ENCODE data around the gene GRN.
"Not testable (repeated sequence)": the region's sequence is repeated elsewhere in the genome, so short reads cannot be mapped to it uniquely, and the experiment has no call there.

GRN gene

DNA sequence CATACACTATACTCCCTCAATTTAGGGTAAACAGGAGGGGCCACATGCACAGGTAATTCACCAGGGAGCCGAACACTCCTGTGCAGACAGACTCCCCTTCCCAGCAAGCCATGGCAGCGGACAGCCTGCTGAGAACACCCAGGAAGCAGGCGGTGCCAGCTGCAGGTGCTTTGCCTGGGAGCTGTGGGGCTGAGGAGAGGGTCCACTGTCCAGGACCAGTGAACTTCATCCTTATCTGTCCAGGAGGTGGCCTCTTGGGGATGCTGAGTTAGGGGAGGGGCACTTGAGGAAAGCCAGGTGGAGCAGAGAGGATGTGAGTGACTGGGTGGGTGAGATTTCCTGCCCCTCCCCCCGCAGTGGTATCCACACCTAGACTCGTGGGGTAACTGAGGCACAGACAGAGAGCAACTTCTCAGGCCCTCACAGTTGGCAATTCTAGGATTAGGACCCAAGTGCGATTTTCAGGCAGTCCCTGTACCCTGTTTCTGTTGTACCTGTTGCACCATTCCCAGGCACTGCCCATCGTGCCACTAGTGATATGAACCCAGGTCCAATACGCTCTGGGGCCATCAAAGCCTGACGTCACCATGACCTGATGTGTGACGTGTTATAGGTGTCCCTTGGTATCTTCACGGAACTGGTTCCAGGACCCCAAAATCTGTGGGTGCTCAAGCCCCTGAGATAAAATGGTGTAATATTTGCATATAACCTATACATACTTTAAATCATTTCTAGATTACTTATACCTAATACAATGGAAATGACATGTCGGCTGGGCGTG is 1.2 kb downstream of the GRN start:
- no peak for DNase-seq (ENCODE audit: low read depth)

DNA sequence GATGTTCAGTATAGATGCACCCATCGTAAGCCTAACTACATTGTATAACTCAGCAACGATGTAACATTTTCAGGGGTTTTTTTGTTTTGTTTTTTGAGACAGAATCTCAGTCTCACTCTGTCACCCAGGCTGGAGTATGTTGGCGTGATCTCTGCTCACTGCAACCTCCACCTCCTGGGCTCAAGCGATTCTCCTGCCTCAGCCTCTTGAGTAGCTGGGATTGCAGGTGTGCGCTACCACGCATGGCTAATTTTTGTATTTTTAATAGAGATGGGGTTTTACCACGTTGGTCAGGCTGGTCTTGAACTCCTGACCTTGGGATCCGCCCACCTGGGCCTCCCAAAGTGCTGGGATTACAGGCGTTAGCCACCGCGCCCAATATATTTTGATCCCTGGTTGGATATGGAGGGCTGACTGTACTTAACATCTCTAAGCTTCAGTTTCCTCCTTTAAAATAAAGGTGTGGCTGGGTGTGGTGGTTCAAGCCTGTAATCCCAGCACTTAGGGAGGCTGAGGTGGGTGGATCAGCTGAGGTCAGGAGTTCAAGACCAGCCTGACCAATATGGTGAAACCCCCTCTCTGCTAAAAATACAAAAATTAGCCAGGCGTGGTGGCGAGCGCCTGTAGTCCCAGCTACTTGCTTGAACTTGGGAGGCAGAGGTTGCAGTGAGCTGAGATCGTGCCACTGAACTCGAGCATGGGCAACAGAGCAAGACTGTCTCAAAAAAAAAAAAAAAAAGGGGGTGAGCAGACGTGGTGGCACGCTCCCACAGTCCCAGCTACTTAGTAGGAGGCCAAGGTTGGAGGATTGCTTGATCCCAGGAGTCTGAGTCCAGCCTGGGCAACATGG is 2.3 kb downstream of the GRN start:
- not testable (repeated sequence) for DNase-seq (ENCODE audit: low read depth)

DNA sequence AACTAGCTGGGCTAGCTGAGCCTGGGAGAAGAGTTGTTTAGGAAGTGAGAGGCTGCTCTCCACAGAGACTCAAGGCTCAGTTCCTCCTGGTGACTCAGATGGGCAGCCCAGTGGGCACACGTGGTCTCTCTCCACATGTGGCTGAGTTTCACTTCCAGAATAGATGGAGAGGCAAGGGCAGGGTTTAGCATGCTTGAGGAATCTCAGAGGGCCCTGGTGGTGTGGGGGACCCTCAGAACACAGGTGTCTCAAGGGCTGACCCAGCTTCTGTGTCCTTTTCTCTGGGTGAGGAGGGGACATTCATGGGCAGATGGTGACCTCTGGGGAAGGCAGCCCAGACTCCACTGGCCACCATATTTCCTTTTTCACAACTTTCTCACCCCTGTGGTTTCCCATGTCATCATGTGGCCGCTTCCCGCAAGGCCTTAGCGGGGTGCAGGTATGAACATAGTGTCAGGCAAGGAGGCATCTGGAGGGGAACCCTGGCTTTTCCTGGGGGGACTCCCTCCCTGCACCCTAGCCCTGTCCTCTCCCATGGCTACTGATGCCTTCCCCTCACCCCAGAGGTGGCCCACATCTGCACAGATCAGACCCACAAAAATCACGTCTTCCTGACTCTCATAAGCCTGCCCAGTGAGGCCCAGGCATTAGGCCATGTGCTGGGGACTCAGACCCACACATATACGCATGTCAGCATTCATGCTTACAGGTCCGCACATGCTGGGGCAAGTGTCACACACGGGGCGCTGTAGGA is 3.3 kb downstream of the GRN start:
- no peak for DNase-seq (ENCODE audit: low read depth)

DNA sequence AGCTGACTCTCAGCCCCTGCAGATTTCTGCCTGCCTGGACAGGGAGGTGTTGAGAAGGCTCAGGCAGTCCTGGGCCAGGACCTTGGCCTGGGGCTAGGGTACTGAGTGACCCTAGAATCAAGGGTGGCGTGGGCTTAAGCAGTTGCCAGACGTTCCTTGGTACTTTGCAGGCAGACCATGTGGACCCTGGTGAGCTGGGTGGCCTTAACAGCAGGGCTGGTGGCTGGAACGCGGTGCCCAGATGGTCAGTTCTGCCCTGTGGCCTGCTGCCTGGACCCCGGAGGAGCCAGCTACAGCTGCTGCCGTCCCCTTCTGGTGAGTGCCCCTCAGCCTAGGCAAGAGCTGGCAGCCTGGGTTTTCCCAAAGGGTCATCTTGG is 3.9 kb downstream of the GRN start:
- DNase-seq (ENCODE audit: low read depth) = no peak

DNA sequence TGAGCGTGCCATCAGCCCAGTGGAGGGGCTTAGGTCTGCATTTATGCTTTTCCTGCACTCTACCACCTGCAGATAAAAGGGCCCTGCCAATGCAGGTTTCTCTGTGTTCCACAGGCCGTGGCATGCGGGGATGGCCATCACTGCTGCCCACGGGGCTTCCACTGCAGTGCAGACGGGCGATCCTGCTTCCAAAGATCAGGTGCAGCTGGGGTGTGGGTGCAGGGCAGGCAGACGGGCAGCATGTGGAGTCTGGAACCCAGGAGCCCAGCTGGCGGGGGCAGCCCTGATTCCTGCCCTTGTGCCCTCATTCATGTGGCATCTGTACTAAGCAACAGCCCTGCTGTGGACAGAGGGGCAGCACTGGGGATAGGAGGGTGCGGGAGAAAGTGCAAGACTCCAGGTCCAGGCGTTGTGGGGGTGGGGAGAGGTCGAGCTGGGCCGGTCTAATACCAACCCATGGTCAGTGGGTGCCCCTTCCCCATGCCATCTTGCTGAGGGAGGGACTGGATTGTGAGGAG is 4.5 kb downstream of the GRN start:
- DNase-seq (ENCODE audit: low read depth) = no peak

DNA sequence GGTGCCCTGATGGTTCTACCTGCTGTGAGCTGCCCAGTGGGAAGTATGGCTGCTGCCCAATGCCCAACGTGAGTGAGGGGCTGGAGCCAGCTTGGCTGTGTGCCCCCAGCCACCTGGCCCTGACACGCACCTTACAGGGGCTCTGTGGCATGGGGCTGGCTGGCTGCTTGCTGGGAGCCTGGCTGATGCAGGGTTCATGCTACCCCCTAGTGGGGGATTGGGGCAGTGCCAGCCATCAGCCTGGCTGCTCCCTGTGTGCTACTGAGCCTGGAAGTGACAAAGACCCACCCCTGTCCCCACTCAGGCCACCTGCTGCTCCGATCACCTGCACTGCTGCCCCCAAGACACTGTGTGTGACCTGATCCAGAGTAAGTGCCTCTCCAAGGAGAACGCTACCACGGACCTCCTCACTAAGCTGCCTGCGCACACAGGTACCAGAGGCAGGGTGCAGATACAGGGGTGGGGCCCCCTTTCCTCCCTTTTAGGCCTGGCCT is 5.7 kb downstream of the GRN start:
- peak; percentile 64 for DNase-seq (ENCODE audit: low read depth)

DNA sequence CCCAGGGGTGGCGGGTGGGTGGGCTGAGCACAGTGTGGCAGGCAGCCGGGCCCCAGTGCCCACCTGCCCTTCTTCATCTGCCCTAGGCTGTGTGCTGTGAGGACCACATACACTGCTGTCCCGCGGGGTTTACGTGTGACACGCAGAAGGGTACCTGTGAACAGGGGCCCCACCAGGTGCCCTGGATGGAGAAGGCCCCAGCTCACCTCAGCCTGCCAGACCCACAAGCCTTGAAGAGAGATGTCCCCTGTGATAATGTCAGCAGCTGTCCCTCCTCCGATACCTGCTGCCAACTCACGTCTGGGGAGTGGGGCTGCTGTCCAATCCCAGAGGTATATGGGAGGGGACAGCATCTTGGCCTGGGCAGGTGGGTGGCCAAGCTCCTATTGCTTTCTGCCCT is 6.4 kb downstream of the GRN start:
- DNase-seq (ENCODE audit: low read depth) = no peak

DNA sequence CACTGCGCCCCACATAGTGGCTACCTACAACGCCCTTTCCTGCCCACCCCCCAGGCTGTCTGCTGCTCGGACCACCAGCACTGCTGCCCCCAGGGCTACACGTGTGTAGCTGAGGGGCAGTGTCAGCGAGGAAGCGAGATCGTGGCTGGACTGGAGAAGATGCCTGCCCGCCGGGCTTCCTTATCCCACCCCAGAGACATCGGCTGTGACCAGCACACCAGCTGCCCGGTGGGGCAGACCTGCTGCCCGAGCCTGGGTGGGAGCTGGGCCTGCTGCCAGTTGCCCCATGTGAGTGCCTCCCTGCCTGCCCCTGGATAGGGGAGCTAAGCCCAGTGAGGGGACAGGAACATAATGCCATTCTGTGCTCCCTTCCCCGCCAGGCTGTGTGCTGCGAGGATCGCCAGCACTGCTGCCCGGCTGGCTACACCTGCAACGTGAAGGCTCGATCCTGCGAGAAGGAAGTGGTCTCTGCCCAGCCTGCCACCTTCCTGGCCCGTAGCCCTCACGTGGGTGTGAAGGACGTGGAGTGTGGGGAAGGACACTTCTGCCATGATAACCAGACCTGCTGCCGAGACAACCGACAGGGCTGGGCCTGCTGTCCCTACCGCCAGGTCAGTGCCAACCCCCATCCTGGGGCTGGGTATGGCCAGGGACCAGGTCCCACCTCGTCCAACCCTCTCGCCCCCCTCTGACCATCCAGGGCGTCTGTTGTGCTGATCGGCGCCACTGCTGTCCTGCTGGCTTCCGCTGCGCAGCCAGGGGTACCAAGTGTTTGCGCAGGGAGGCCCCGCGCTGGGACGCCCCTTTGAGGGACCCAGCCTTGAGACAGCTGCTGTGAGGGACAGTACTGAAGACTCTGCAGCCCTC is 7.1 kb downstream of the GRN start:
- no peak for DNase-seq (ENCODE audit: low read depth)

DNA sequence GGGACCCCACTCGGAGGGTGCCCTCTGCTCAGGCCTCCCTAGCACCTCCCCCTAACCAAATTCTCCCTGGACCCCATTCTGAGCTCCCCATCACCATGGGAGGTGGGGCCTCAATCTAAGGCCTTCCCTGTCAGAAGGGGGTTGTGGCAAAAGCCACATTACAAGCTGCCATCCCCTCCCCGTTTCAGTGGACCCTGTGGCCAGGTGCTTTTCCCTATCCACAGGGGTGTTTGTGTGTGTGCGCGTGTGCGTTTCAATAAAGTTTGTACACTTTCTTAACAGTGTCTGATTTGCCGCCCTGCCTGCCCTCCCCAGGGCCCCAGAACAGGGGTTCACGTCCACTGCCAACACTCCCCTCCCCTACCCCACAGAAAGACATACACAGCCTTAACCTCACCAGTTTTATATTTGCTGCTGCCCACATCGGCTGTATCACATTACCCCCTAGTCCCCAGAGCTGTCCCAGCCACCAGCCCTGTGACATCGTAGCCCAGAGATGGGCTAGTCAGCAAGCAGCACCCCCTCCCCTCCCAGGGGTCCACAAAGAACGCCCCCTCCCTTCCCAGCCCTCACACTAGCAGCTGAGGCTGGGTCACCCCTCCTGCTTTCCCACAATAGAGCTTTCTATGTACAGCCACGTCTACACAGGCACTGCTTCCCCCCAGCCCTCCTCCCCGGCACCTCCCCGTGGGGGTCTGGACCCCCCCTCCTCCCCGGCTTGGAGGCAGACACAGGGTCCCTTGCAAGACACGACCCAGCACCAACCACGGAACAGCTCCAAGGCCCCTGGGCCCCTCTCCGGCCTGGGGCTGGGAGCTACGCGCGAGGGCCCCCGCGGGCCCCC is 7.9 kb downstream of the GRN start:
- DNase-seq (ENCODE audit: low read depth) = no peak

DNA sequence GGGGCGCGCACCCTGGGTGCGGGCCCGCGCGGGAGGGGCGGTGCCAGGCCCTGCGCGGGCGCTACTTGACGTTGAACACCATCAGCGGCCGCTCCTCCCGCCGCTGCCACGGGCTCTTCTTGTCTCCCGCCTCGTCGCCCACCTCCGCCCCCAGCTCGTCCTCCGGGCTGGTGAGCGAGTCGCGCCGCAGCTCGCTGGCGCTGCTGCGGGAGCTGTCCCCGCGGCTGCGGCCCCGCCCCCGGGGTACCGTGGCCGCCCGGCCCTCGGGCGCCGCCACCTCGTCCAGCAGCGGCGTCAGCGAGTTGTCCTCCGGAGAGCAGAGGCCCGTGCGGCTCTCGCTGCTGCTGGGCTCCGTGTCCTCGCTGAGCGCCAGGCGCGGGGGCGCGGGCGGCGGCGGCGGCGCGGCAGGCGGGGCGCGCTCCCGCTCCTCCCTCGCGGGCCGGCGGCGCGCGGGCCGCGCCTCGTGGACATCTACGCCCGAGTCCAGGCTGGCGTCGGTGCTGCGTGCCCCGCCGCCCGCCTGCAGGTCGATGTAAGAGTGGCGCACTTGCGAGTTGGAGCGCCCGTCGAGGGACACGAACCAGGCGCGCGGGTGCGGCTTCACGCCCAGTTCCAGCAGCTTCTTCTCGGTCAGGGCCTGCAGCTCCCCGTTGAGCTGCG is 8.7 kb downstream of the GRN start:
- DNase-seq (ENCODE audit: low read depth) = no peak

DNA sequence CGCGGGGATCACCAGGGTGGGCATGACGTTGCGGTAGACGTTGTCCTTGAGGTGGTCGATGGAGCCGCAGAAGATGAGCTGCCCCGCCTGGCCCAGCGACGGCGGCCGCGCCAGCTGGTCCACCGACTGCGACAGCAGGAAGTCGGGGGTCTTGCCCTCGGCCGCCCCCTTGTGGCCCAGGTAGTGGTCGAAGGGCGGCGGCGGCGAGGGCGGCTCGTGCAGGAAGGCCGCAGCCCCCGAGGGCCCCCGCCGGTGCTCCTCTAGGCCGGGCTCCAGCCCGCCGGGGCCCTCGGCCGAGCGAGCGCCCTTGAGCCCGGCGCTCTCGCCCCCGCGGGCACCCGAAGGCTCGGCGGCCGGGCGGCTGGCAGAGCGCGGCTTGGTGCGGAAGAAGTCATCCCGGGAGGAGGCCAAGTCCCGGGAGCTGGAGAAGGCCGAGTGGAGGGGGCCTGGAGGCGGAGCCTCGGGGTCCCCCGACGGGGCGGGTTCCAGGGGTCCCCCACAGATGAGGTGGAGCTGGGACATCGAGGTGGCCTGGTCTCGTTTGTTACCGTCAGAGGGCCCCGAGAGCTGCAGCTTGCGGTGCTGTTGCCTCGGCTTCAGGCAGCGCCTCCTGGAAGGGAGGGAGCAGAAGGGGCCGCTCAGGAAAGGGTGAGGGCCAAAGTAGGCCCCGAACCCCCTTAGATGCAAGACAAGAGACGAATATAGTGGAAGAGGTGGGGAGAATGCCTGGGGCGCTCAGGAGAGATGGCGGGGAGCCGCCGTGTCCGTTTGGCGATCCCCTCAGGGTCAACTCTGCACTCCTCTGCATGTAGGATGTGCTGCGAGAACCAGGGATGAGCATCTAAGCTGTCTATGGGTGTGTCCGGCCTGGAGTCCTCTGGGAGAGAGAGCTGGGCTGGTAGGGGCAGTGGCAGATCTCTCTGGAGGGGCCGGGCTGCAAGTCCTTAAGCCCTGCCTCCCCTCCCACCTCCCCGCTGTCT is 9.8 kb downstream of the GRN start:
- no peak for DNase-seq (ENCODE audit: low read depth)

DNA sequence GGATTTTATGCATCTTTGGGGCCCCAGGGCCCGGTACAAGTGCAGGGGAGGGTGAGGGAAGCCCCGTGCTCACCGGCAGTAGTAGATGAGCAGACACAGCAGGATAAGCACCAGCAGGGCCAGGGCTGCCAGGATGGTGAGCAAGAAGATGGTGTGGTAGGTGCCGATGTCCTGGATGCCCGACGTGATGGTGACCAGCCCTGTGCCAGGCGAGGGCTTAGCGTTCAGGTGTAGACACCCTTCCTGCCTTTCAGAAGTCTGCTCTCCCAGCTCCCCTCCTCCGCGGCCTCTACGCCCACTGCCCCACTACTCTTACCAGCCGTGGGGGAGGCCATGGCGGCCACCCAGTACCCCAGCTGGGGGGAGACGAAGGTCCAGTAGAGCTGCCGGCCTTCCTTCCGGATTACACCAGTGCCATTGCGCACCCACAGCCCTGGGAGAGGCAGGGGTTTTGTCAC is 10.6 kb downstream of the GRN start:
- DNase-seq (ENCODE audit: low read depth) = no peak

DNA sequence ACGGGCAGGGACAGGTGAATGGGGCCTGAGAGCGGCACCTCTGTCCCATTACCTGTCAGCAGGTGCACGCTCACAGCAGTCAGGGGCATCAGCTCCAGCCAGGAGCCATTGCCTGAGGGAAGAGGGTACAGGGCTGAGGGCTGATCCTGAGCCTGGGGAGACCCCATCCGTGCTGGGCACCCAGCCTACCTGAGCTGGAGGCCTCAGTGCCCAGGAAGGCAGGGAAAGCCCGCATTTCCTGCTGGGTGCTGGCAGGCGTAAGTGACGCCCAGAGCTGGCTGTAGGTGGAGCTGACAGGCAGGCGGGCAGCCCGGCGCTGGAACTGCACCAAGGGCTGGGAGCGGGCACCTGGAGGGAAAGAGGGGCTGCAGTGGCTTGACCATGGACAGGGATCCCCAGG is 11.1 kb downstream of the GRN start:
- DNase-seq (ENCODE audit: low read depth) = no peak

DNA sequence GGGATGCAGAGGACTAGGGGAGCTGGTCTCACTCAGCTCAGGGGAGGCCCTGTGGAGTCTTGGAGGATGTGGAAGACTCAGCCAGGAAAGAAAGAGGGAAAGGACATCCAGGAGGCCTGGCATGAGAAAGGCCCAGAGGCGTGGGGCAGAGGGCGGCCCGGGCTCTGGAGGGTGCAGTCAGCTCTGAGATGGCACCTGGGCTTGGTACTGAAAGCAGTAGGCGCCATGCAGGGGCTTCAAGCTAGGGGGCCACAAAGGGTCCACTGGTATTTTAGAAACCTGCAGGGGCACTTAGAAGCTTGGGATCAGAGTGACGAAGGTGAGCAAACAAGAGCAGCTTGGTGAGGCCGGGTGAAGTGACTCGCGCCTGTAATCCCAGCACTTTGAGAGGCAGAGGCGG is 13.0 kb downstream of the GRN start:
- no peak for DNase-seq (ENCODE audit: low read depth)

DNA sequence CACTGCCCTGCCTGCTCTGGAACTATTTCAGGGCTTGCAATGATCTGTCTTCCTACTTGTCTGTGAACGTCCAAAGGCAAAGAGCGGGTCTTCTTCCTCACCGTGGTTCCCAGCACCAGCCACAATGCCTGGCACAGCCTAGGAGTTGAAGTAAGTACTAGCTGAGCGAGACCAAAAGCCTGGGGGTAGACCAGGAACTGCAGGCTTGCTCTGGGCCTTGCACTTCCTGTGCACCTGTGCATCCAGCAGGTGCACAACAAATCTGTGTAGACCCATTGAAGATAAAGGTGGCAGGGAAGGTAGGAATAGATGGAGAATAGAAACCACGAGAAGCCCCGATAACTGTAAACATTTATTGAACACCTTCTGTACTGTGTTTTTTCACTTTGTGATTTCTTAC is 13.9 kb downstream of the GRN start:
- DNase-seq (ENCODE audit: low read depth) = no peak

DNA sequence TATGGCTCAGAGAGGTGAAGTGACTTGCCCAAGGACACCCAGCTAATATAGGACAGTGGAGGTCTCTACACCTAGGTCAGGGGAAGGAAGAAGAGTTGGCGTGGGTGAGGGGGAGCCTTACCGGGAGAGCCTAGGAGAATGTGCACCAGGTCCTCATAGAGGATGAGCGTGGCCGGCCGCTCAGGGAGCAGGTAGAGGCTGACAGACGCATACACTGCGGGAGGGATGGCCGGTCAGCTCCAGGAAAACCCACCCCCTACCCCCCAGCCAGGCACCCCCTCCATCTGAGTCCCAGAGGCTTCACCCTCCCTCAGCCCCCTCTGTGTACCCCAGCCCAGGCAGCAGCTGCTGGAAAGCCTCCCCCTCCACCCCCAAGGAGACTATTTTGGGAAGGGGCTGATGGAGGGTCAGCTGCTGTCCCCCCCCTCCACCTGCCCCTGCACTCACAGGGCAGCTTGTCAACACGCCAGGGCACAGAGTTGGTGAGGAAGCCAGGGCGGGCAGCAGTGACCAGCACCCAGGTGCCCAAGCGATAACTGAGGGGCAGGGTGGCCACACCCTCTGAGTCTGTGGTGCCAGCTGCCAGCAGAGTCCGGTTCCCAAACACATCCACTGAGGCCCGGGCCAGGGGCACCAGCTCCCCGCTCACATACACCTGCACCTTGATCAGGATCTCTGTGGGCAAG is 14.5 kb downstream of the GRN start:
- no peak for DNase-seq (ENCODE audit: low read depth)

DNA sequence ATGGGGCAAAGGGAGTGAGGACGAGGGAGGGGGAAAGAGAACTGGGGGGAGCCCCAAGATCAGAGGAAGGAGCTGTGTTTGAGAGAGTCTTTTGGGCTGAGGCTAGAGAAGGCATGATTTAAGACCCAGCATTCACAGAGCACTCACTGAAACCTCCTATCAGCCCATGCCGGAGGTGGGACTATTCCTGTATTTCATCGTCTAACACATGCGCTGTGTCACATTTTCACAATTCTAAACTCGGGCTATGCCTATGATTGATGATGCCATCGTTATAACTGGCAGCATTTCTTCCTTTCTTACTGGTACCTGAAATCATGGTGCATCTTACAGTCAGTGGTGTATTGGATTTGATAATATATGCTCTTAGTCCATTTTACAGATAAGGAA is 15.0 kb downstream of the GRN start:
- DNase-seq (ENCODE audit: low read depth) = no peak

DNA sequence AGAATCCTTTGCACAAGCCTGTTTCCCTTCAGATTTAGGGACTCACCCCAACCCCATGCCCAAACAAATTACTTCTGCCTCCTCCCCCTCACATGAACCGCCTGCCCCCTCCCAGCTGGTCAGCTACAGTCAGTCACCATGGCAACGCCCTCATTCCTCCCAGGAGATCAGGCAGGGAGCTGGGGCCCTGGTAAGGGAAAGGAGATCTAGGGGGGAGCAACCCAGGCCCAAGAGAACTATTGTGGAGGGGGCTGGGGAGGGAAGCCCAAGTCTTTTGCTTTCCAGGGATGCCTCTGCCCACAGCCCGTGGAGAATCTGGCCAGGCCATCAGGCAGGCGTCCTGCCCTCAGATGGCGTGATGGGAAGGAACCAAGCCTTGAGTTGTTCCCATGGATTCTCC is 15.7 kb downstream of the GRN start:
- no peak for DNase-seq (ENCODE audit: low read depth)

Measured in activated T-cell treated with anti-CD3 and anti-CD28 coated beads for 24 hours (primary cell).